ENCODE measurements around the gene DRICH1.
A peak's percentile ranks its signal among the peaks of the same experiment; 100 is the strongest.
"Not testable (repeated sequence)": the region's sequence is repeated elsewhere in the genome, so short reads cannot be mapped to it uniquely, and the experiment has no call there.

DRICH1 gene

GRCh38 chr22:23595904-23596303, 36.2 kb downstream of the DRICH1 start:
- DNase-seq = not testable (repeated sequence)

GRCh38 chr22:23591846-23592245, 40.3 kb downstream of the DRICH1 start:
- no peak for DNase-seq

GRCh38 chr22:23591201-23591791, 40.8 kb downstream of the DRICH1 start:
- DNase-seq = peak; percentile 76

- DNase-seq = peak; percentile 17
These were observed 48.3 kb downstream of the DRICH1 start for GRCh38 chr22:23583836-23584235.

- DNase-seq = no peak
These were observed 49.0 kb downstream of the DRICH1 start for GRCh38 chr22:23583153-23583552.

- DNase-seq = peak; percentile 90
These were observed 50.9 kb downstream of the DRICH1 start for GRCh38 chr22:23581260-23581650.

- peak; percentile 91 for DNase-seq
These were observed 51.4 kb downstream of the DRICH1 start for GRCh38 chr22:23580576-23581259.

- DNase-seq = peak; percentile 70
These were observed 52.1 kb downstream of the DRICH1 start, which contains the start of gene IGLL1 for GRCh38 chr22:23579870-23580575. Gene IGLL1, minus strand, starts transcription at chr22:23580290. Its CDS starts 100 bp downstream, at chr22:23580190.

GRCh38 chr22:23579280-23579679, 52.8 kb downstream of the DRICH1 start:
- DNase-seq = no peak

- peak; percentile 16 for DNase-seq
These were observed 53.8 kb downstream of the DRICH1 start for GRCh38 chr22:23578306-23578705.

- no peak for DNase-seq
These were observed 55.4 kb downstream of the DRICH1 start for GRCh38 chr22:23576681-23577080.

GRCh38 chr22:23575601-23576000, 56.5 kb downstream of the DRICH1 start:
- no peak for DNase-seq

GRCh38 chr22:23574877-23575276, 57.2 kb downstream of the DRICH1 start:
- DNase-seq = no peak

- peak; percentile 28 for DNase-seq
These were observed 57.7 kb downstream of the DRICH1 start for GRCh38 chr22:23574371-23574811.

- DNase-seq = not testable (repeated sequence)
These were observed 58.4 kb downstream of the DRICH1 start for GRCh38 chr22:23573701-23574235.

- not testable (repeated sequence) for DNase-seq
These were observed 59.0 kb downstream of the DRICH1 start for GRCh38 chr22:23573106-23573505.

- DNase-seq = no peak
These were observed 60.6 kb downstream of the DRICH1 start for GRCh38 chr22:23571486-23571885.

GRCh38 chr22:23570681-23571080, 61.4 kb downstream of the DRICH1 start:
- no peak for DNase-seq

GRCh38 chr22:23569716-23570115, 62.4 kb downstream of the DRICH1 start:
- no peak for DNase-seq

GRCh38 chr22:23569291-23569690, 62.8 kb downstream of the DRICH1 start:
- DNase-seq = no peak

GRCh38 chr22:23566705-23567475, 65.2 kb downstream of the DRICH1 start:
- DNase-seq = no peak

- DNase-seq = peak; percentile 30
These were observed 66.0 kb downstream of the DRICH1 start for GRCh38 chr22:23565915-23566704.
